HG03565 (cell line): ENCODE results near the gene TRIM46.

Experiments
- ATAC-seq: cut with Tn5 transposase; IDR thresholded peaks from one replicate; pipeline ENCODE4 v1.9.1; 2021; ENCODE audit warnings: mild to moderate bottlenecking, moderate library complexity; ENCODE audit not compliant: unreplicated experiment

Gene TRIM46, protein sequence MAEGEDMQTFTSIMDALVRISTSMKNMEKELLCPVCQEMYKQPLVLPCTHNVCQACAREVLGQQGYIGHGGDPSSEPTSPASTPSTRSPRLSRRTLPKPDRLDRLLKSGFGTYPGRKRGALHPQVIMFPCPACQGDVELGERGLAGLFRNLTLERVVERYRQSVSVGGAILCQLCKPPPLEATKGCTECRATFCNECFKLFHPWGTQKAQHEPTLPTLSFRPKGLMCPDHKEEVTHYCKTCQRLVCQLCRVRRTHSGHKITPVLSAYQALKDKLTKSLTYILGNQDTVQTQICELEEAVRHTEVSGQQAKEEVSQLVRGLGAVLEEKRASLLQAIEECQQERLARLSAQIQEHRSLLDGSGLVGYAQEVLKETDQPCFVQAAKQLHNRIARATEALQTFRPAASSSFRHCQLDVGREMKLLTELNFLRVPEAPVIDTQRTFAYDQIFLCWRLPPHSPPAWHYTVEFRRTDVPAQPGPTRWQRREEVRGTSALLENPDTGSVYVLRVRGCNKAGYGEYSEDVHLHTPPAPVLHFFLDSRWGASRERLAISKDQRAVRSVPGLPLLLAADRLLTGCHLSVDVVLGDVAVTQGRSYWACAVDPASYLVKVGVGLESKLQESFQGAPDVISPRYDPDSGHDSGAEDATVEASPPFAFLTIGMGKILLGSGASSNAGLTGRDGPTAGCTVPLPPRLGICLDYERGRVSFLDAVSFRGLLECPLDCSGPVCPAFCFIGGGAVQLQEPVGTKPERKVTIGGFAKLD

DNA sequence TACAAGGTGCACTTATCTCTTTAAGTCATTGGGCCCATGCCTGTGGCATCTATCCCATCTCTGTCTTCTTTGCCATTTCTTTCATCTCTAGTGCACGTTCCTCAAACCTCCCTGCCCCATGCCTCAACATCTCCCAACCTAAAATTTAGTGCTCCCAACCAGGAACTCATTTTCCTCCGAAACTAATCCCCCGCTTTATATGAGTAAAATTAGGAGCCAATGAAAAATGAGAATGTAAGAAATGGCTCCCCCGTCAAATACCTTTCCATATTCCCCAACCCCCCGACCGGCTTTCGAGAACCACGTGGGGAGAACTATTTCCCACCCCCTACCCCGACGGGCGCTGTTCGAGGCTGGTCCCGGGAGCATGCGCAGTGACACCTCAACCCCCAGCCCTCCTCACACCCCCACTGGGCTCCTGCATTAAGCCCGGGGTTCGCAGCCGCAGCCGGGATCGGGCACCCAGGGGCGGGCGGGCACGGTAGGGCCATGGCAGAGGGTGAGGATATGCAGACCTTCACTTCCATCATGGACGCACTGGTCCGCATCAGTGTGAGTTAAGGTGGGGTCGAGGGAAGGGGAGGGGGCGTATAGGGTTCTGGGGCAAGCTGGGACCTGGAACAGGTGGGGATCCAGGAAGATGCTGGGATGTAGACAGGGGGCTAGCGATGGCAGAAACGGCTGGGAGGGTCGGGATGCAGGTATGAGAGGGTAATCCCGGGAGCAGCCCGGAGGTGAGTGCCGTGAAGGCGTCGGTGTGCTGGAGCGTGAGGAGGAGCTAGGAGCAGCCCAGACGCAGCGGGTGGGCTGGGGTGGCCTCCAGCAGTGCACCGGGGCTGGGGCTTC lies at the start of gene TRIM46:
Gene TRIM46, plus strand, starts transcription at position 372 of the 846 bp plus-strand sequence. Its CDS starts 118 bp downstream, at position 490.
- no peak for ATAC-seq

GRCh38 chr1:155124503-155125463 lies 48.9 kb upstream of the TRIM46 start:
- ATAC-seq = no peak

DNA sequence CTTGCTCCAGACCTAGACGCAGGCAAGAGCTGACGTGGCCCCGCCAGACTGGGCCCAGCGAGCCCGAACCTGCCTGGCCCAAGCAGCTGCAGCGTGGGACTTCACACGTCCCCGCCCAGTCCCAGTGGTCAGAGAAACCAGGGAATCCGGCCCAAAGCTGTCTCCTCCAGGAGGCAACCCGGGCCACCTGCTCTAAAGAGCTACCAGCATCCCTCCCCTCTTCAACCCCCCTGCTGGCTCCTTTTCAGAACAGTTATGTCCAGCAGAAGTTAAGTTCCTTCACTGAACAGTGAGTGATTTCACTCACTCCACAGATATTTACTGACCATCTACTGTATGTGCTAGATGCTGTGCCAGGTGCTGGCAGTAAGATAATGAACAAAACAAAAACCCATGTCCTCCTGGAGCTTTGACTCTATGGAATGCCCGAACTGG lies 48.1 kb upstream of the TRIM46 start:
- ATAC-seq = no peak

DNA sequence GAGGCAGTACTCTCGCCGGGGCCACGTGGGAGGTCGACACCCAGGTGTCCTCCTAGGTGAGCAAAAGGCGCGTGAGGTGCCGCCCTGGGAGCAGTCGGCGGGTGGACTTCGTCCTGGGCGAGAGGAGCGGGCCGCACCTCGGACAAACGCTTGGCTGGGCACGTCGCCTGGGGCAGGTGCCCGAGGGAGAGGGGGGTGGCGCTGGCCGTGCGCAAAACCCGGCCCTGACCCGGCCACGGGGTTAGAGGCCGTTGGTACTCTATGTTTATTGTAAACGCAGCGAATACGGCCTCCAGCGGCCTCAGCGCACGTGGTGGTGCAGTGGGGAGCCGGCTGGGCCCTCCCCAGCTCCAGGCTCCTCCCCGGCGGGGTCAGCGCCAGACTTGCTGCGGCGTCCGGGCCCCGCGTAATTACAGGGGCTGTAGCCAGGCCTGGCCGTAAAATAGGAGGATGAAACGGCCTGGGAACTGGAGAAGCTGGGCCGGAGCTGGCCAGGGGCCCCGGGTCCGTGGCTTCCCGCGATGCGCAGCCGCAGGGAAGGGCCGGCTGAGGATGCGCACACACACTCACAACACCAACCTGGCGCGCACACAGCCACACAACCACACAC lies 47.6 kb upstream of the TRIM46 start:
- no peak for ATAC-seq

DNA sequence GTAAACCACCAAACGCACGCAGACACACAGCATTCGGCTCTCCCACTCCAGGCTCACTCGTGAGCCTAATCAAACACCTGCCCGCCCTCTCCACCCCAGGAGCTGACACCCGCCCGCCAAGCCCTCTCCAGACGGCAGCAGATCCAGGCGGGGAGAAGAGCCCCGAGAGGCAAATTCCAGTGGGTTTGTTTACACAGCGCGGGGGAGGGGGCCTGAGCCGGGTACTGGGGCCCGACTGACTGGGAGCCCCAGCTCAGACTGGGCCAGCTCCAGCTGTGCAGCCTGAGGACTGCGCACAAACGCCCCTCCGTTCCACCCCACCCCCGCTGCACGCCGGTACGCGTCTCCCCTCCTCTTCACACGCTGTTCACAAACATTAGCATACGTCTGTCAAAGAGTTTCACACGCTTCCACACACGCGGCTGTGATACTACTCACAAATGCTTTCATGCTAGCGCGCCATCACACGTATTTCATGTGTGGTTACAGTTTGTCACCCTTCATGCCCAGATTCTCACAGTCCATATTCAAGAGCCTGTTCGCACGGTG lies 47.0 kb upstream of the TRIM46 start:
- no peak for ATAC-seq

GRCh38 chr1:155127105-155127966 lies 46.3 kb upstream of the TRIM46 start, which contains the start of gene EFNA1:
Gene EFNA1, plus strand, starts transcription at chr1:155127876. Its CDS starts 102 bp downstream, at chr1:155127978.
- ATAC-seq = no peak

- ATAC-seq = no peak
Observed at GRCh38 chr1:155127967-155128754, 45.5 kb upstream of the TRIM46 start.

GRCh38 chr1:155128755-155129473 lies 44.7 kb upstream of the TRIM46 start:
- ATAC-seq = no peak

DNA sequence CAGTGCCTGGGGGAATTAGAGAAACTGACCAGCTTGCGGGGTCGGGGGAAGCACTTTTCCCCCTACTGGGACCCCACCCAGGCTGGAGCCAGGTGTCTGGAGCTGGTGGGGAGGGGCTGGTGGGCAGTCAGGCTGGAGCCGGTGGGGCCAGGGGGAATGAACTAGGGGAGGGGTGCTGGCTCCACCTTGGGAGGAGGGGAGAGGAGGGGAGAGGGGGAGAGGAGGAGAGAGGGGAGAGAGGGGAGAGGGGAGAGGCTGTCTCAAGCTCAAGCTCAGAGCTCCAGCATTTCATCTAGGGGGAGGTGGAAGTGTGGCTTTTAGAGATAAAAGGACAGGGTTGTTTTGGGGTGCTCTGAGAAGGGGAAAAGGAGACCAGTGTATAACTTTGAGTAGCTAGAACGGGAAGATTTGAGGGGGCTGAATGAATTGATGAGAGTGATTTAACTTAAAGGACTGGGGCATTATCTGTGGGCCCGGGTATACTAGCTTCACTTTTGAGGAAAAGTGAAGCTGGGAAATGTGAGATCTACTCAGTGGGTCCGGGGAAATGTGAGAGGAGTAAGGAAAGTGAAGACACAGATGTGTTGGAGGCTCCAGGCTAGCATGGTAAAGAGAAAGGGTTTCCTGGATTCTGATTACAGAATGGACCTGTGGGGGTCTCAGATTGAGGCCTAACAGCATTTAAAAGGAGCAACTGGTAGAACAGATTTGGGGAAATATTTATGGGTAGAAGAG lies 43.2 kb upstream of the TRIM46 start:
- no peak for ATAC-seq

DNA sequence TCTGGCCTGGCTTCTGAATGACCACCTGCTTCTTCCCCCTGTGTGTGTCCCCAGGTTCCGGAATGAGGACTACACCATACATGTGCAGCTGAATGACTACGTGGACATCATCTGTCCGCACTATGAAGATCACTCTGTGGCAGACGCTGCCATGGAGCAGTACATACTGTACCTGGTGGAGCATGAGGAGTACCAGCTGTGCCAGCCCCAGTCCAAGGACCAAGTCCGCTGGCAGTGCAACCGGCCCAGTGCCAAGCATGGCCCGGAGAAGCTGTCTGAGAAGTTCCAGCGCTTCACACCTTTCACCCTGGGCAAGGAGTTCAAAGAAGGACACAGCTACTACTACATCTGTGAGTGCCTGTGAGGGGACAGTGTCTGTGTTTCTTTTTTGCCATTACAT lies 42.4 kb upstream of the TRIM46 start:
- ATAC-seq = no peak

DNA sequence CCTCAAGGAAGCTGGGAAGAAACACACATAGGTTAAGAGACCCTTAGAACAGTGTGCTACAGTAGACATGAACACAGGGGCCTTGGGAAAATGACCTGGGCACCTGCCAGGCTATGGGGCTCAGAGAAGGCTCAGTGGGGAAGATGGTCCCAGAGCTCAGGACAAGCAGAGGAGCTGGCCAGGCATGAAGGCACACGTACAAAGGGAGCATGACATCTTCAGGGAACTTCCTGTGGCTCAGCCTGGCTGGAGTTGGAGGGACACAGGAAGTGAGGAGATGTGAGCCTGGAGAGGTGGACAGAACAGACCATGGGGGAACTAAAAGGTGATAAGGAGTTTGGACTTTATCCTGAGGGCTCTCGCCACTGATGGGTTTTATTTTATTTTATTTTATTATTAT lies 41.8 kb upstream of the TRIM46 start:
- no peak for ATAC-seq

DNA sequence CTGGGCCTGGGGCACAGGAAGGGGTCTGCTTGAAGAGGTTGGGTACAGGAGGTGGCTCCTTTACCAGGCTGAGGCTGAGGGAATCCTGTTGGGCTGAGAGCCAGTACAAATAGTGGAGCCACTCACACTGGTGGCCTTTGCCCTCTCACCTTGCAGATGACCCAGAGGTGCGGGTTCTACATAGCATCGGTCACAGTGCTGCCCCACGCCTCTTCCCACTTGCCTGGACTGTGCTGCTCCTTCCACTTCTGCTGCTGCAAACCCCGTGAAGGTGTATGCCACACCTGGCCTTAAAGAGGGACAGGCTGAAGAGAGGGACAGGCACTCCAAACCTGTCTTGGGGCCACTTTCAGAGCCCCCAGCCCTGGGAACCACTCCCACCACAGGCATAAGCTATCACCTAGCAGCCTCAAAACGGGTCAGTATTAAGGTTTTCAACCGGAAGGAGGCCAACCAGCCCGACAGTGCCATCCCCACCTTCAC lies 39.8 kb upstream of the TRIM46 start:
- ATAC-seq = no peak

DNA sequence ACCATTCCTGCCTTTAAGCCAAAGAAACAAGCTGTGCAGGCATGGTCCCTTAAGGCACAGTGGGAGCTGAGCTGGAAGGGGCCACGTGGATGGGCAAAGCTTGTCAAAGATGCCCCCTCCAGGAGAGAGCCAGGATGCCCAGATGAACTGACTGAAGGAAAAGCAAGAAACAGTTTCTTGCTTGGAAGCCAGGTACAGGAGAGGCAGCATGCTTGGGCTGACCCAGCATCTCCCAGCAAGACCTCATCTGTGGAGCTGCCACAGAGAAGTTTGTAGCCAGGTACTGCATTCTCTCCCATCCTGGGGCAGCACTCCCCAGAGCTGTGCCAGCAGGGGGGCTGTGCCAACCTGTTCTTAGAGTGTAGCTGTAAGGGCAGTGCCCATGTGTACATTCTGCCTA lies 39.3 kb upstream of the TRIM46 start:
- no peak for ATAC-seq

GRCh38 chr1:155134880-155135414 lies 38.7 kb upstream of the TRIM46 start:
- ATAC-seq = no peak

- ATAC-seq = peak; percentile 60
Observed at GRCh38 chr1:155135415-155136028, 38.1 kb upstream of the TRIM46 start, which contains the start of gene SLC50A1. Gene SLC50A1, plus strand, starts transcription at chr1:155135852. Its CDS starts 60 bp downstream, at chr1:155135912.
